OCI-LY1 (cell line): Measurements from ENCODE around the gene CALCA.

Experiments used
- H2AFZ ChIP-seq: fragments of 200-600 bp; sonication (generic), shearing (Covaris generic); 2 replicates; pipeline ENCODE4 v1.6.0; 2014; ENCODE audit warnings: antibody characterized with exemption, mild to moderate bottlenecking, low read length
- H3F3A ChIP-seq: fragments of 200-600 bp; sonication (generic), shearing (Covaris generic); 2 replicates; pipeline ENCODE4 v1.6.0; 2014; ENCODE audit warnings: mild to moderate bottlenecking, antibody characterized with exemption, low read length, moderate library complexity; ENCODE audit not compliant: insufficient read depth
- H3K27ac ChIP-seq: fragments of 200-600 bp; sonication (generic); 2 replicates; pipeline ENCODE4 v1.5.1; 2014; ENCODE audit warnings: low read length, mixed run types, mild to moderate bottlenecking, low read depth; ENCODE audit not compliant: poor library complexity, severe bottlenecking
- H3K27me3 ChIP-seq: fragments of 200-600 bp; sonication (generic); 2 replicates; pipeline ENCODE4 v1.6.0; 2014; ENCODE audit warnings: antibody characterized with exemption, mild to moderate bottlenecking, low read length, moderate library complexity; ENCODE audit not compliant: insufficient read depth
- H3K36me3 ChIP-seq: fragments of 200-600 bp; sonication (generic); 2 replicates; pipeline ENCODE4 v1.6.1; 2014; ENCODE audit warnings: mild to moderate bottlenecking, antibody characterized with exemption, low read length, moderate library complexity, mixed read lengths; ENCODE audit not compliant: insufficient read depth
- H3K4me1 ChIP-seq: fragments of 200-600 bp; sonication (generic); 2 replicates; pipeline ENCODE4 v1.5.1; 2014; ENCODE audit warnings: mild to moderate bottlenecking, low read length, moderate library complexity; ENCODE audit not compliant: insufficient read depth, severe bottlenecking
- H3K4me2 ChIP-seq: fragments of 200-600 bp; sonication (generic), shearing (Covaris generic); 2 replicates; pipeline ENCODE4 v1.6.1; 2014; ENCODE audit warnings: low read length
- H3K4me3 ChIP-seq: fragments of 200-600 bp; sonication (generic); 2 replicates; pipeline ENCODE4 v1.5.1; 2014; ENCODE audit warnings: low read length, low read depth, mild to moderate bottlenecking, mixed read lengths; ENCODE audit not compliant: poor library complexity, severe bottlenecking
- H3K79me2 ChIP-seq: fragments of 200-600 bp; shearing (Covaris generic); 2 replicates; pipeline ENCODE4 v1.6.1; 2016; ENCODE audit warnings: mixed run types, low read length, mixed read lengths; ENCODE audit not compliant: insufficient read depth
- H3K9ac ChIP-seq: fragments of 200-600 bp; sonication (generic), shearing (Covaris generic); 2 replicates; pipeline ENCODE4 v1.6.1; 2014; ENCODE audit warnings: mild to moderate bottlenecking, low read length, mixed read lengths
- H3K9me2 ChIP-seq: fragments of 200-600 bp; sonication (generic), shearing (Covaris generic); 2 replicates; pipeline ENCODE4 v1.6.1; 2014; ENCODE audit warnings: low read depth, mild to moderate bottlenecking, low read length, mixed read lengths
- H3K9me3 ChIP-seq: fragments of 200-600 bp; shearing (Covaris generic); 2 replicates; pipeline ENCODE4 v1.6.1; 2014; ENCODE audit warnings: low read length, mixed read lengths
- H4K20me1 ChIP-seq: fragments of 200-600 bp; sonication (generic), shearing (Covaris generic); 2 replicates; pipeline ENCODE4 v1.6.0; 2016; ENCODE audit warnings: mild to moderate bottlenecking, low read length; ENCODE audit not compliant: insufficient read depth
- CTCF ChIP-seq: fragments of 200-600 bp; sonication (generic), shearing (Covaris generic); IDR thresholded peaks from 2 replicates; pipeline ENCODE4 v1.5.1; 2017; ENCODE audit warnings: mild to moderate bottlenecking, antibody characterized with exemption, low read length, moderate library complexity, mixed read lengths
- EZH2 ChIP-seq: fragments of 200-600 bp; sonication (generic), shearing (Covaris generic); IDR thresholded peaks from 2 replicates; pipeline ENCODE4 v1.8.0; 2017; ENCODE audit warnings: borderline replicate concordance, mixed run types, mild to moderate bottlenecking, antibody characterized with exemption, low read length, moderate library complexity, mixed read lengths

CALCA gene

GRCh38 chr11:14980854-14981253, 8.7 kb upstream of the CALCA start:
- Histone ChIP-seq H3K9me3 (no peaks in the 10 kb centered on the region), H3K9me2 (no peaks in the 10 kb centered on the region), H3K9ac (no peak overlapping the region), H3K27ac (no peak overlapping the region), H3K79me2 (no peaks in the 10 kb centered on the region), H2AFZ (no peak overlapping the region), H3K4me3 (no peak overlapping the region), H4K20me1 (no peaks in the 10 kb centered on the region), H3K4me1 (no peaks in the 10 kb centered on the region), H3K4me2 (no peak overlapping the region), H3K27me3 (no peaks in the 10 kb centered on the region), H3F3A (no peaks in the 10 kb centered on the region), H3K36me3 (no peaks in the 10 kb centered on the region)
- TF ChIP-seq CTCF, result no peak
- TF ChIP-seq EZH2, result no peak

- Histone ChIP-seq H3K36me3 (no peaks in the 10 kb centered on the region), H3K79me2 (no peaks in the 10 kb centered on the region), H2AFZ (no peak overlapping the region), H3K9ac (no peak overlapping the region), H3K4me1 (no peaks in the 10 kb centered on the region), H3K27me3 (no peaks in the 10 kb centered on the region), H3F3A (no peaks in the 10 kb centered on the region), H3K9me3 (no peaks in the 10 kb centered on the region), H3K4me3 (no peak overlapping the region), H3K9me2 (no peaks in the 10 kb centered on the region), H3K4me2 (no peak overlapping the region), H3K27ac (no peak overlapping the region), H4K20me1 (no peaks in the 10 kb centered on the region)
- TF ChIP-seq CTCF (no peak), EZH2 (no peak)
Observed at GRCh38 chr11:14977101-14977880, 5.1 kb upstream of the CALCA start.

DNA sequence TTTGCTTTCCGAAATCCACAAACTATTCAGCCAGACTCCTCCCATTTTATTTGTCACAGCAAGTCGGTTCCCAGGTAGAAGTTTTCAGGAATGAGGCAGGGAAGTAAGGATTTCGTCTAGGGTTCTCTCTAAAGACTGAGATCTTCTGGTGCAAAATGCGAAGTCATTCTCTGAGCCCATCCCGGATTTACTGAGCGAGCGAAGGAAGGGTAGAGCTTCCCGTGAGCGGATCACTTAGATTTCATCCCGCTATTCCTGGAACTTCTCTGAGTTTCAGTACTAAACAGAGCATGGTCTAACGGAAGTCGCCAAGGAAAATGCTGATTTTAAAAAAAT, 3.1 kb upstream of the CALCA start:
- Histone ChIP-seq H3K9ac (no peak overlapping the region), H3F3A (no peaks in the 10 kb centered on the region), H3K4me1 (no peaks in the 10 kb centered on the region), H3K27me3 (no peaks in the 10 kb centered on the region), H3K9me3 (no peaks in the 10 kb centered on the region), H3K79me2 (no peaks in the 10 kb centered on the region), H3K9me2 (no peaks in the 10 kb centered on the region), H3K4me3 (no peak overlapping the region), H2AFZ (no peak overlapping the region), H3K4me2 (no peak overlapping the region), H4K20me1 (no peaks in the 10 kb centered on the region), H3K36me3 (no peaks in the 10 kb centered on the region), H3K27ac (no peak overlapping the region)
- TF ChIP-seq CTCF (no peak), EZH2 (no peak)
